Measurements from ENCODE around the gene CLASP2. TPM values are rescaled to one million over a fixed set of nuclear protein-coding genes. Genes with fewer than 3 reads are reported as not detected.
"Not testable (repeated sequence)": the region's sequence is repeated elsewhere in the genome, so short reads cannot be mapped to it uniquely, and the experiment has no call there.

CLASP2 gene
- total RNA-seq, 1 donor from 2014 or later: 81.2 TPM

- DNase-seq (ENCODE audit: low spot score): no peak
Measured at GRCh38 chr3:33543601-33544000, 174.5 kb downstream of the CLASP2 start.

- DNase-seq (ENCODE audit: low spot score): no peak
Measured at GRCh38 chr3:33541918-33542317, 176.1 kb downstream of the CLASP2 start.

- no peak for DNase-seq (ENCODE audit: low spot score)
Measured at GRCh38 chr3:33538678-33539339, 179.2 kb downstream of the CLASP2 start.

- no peak for DNase-seq (ENCODE audit: low spot score)
Measured at GRCh38 chr3:33537133-33537532, 180.9 kb downstream of the CLASP2 start.

- no peak for DNase-seq (ENCODE audit: low spot score)
Measured at GRCh38 chr3:33526787-33527186, 191.3 kb downstream of the CLASP2 start.

GRCh38 chr3:33525232-33525631, 192.8 kb downstream of the CLASP2 start:
- no peak for DNase-seq (ENCODE audit: low spot score)

GRCh38 chr3:33523093-33523667, 194.9 kb downstream of the CLASP2 start:
- DNase-seq (ENCODE audit: low spot score): no peak

GRCh38 chr3:33521736-33522135, 196.3 kb downstream of the CLASP2 start:
- no peak for DNase-seq (ENCODE audit: low spot score)

- DNase-seq (ENCODE audit: low spot score): no peak
Measured at GRCh38 chr3:33513262-33513863, 204.7 kb downstream of the CLASP2 start.

GRCh38 chr3:33505027-33505426, 213.0 kb downstream of the CLASP2 start:
- DNase-seq (ENCODE audit: low spot score): no peak

- no peak for DNase-seq (ENCODE audit: low spot score)
Measured at GRCh38 chr3:33496449-33496848, 221.6 kb downstream of the CLASP2 start.

- no peak for DNase-seq (ENCODE audit: low spot score)
Measured at GRCh38 chr3:33491721-33492120, 226.3 kb downstream of the CLASP2 start.

GRCh38 chr3:33490641-33491241, 227.3 kb downstream of the CLASP2 start:
- DNase-seq (ENCODE audit: low spot score): no peak

- DNase-seq (ENCODE audit: low spot score): no peak
Measured at GRCh38 chr3:33488683-33489082, 229.4 kb downstream of the CLASP2 start.

- no peak for DNase-seq (ENCODE audit: low spot score)
Measured at GRCh38 chr3:33488246-33488645, 229.8 kb downstream of the CLASP2 start.

GRCh38 chr3:33482111-33482521, 235.9 kb downstream of the CLASP2 start:
- DNase-seq (ENCODE audit: low spot score): no peak

- DNase-seq (ENCODE audit: low spot score): no peak
Measured at GRCh38 chr3:33474896-33475295, 243.2 kb downstream of the CLASP2 start.

GRCh38 chr3:33473813-33474212, 244.2 kb downstream of the CLASP2 start:
- DNase-seq (ENCODE audit: low spot score): no peak

- no peak for DNase-seq (ENCODE audit: low spot score)
Measured at GRCh38 chr3:33467786-33468185, 250.3 kb downstream of the CLASP2 start.

GRCh38 chr3:33461097-33461496, 257.0 kb downstream of the CLASP2 start:
- no peak for DNase-seq (ENCODE audit: low spot score)

- not testable (repeated sequence) for DNase-seq (ENCODE audit: low spot score)
Measured at GRCh38 chr3:33459577-33459976, 258.5 kb downstream of the CLASP2 start.

- DNase-seq (ENCODE audit: low spot score): no peak
Measured at GRCh38 chr3:33458446-33458845, 259.6 kb downstream of the CLASP2 start.

GRCh38 chr3:33456756-33457155, 261.3 kb downstream of the CLASP2 start:
- no peak for DNase-seq (ENCODE audit: low spot score)
